Right atrium auricular region (tissue), 2 donors: ENCODE measurements around the gene DIP2B. TPM values are rescaled to one million over a fixed set of nuclear protein-coding genes. Genes with fewer than 3 reads are reported as not detected.
"Not testable (repeated sequence)": the region's sequence is repeated elsewhere in the genome, so short reads cannot be mapped to it uniquely, and the experiment has no call there.

Experiments
- DNase-seq: peaks from one replicate; pipeline ENCODE4 v3.0.0-alpha.2; 2019; ENCODE audit warnings: low spot score
- H3K27ac ChIP-seq, 2 donors: fragments of 200-600 bp; sonication (generic); 1 replicate in 1 of 2; 2 replicates in 1 of 2; pipeline ENCODE4 v1.5.1; 2016 to 2019
- H3K27me3 ChIP-seq, 2 donors: fragments of 200-600 bp; sonication (generic); one replicate each; pipeline versions ENCODE4 v1.5.1 to v1.6.0; 2017 to 2019
- H3K36me3 ChIP-seq: fragments of 200-600 bp; sonication (generic); one replicate; pipeline ENCODE4 v1.5.1; 2016
- H3K4me1 ChIP-seq, 2 donors: fragments of 200-600 bp; sonication (generic); one replicate each; pipeline versions ENCODE4 v1.5.1 to v1.6.0; 2017 to 2019
- H3K4me3 ChIP-seq, 2 donors: fragments of 200-600 bp; sonication (generic); 1 replicate in 1 of 2; 2 replicates in 1 of 2; pipeline ENCODE4 v1.5.1; 2017 to 2019; ENCODE audit warnings: mild to moderate bottlenecking in 1 of 2, moderate library complexity in 1 of 2
- H3K9me3 ChIP-seq, 2 donors: fragments of 200-600 bp; sonication (generic); one replicate each; pipeline ENCODE4 v1.5.1; 2019
- total RNA-seq, 2 donors: library from RNA; depleted of rRNA; stranded (reverse); fragments of >200 nt; gene quantifications; one replicate each; pipeline ENCODE4 v1.1.0, GENCODE V29; 2016
- TF ChIP-seq, protein P1 (sequence below), 2 donors: fragments of 200-600 bp; sonication (generic); IDR thresholded peaks; one replicate each; pipeline ENCODE4 v1.5.1; 2019; ENCODE audit warnings: antibody characterized with exemption in 2 of 2

The DIP2B gene
- total RNA-seq, 2 donors from 2014 or later, result 11.6 to 15.2 TPM

DNA sequence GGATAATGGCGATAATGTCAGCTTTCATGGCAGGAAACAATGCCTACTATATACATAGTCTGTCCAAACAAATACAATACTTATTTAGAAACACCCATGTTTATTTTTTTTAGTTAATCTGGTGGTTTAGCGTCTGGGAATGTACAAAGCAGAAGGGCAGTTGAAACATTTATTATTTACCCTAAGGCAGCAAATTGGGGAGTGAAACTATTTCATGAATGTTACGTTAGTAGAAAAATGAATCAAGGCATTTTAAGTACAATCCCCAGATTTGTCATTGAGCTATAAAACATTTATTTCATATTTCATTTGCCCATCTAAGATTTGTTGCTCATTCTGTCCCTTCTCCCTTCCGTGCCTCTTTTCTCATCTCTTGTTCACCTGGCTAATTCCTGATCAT, 172.0 kb downstream of the DIP2B start:
- TF ChIP-seq, protein P1, sequence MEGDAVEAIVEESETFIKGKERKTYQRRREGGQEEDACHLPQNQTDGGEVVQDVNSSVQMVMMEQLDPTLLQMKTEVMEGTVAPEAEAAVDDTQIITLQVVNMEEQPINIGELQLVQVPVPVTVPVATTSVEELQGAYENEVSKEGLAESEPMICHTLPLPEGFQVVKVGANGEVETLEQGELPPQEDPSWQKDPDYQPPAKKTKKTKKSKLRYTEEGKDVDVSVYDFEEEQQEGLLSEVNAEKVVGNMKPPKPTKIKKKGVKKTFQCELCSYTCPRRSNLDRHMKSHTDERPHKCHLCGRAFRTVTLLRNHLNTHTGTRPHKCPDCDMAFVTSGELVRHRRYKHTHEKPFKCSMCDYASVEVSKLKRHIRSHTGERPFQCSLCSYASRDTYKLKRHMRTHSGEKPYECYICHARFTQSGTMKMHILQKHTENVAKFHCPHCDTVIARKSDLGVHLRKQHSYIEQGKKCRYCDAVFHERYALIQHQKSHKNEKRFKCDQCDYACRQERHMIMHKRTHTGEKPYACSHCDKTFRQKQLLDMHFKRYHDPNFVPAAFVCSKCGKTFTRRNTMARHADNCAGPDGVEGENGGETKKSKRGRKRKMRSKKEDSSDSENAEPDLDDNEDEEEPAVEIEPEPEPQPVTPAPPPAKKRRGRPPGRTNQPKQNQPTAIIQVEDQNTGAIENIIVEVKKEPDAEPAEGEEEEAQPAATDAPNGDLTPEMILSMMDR (IDR thresholded peaks at IDR 0.05), result no peak
- no peak for DNase-seq
- H3K36me3 ChIP-seq, result peaks cover 36% of the 10 kb centered on the region

DNA sequence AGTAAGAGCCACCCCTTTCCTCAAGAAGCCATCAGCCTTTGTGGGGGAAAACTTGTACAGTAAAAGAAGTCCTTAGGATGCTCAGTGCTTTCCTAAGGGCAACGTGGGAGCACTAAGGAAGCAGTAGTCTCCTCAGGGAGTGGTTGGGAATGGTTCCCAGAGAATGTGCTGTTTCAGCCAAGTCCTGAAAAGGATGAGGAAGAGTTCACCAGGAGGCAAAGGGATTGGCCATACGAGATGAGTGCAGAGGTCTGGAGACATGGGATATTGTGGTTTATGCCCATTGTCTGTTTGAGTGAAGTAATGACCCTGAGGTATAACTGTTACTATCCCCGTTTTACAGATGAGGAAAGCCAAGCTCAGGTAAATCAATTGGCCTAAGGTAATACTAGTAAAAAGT, 173.1 kb downstream of the DIP2B start:
- Histone ChIP-seq H3K36me3 (peaks cover 38% of the 10 kb centered on the region), H3K27ac (no peak overlapping the region)
- no peak for DNase-seq

More for the DNA sequence above, 172.0 kb downstream of the DIP2B start:
- Histone ChIP-seq H3K4me3 (no peak overlapping the region), H3K27ac (no peak overlapping the region), H3K4me1 (no peaks in the 10 kb centered on the region), H3K27me3 (no peaks in the 10 kb centered on the region), H3K9me3 (no peaks in the 10 kb centered on the region)

DNA sequence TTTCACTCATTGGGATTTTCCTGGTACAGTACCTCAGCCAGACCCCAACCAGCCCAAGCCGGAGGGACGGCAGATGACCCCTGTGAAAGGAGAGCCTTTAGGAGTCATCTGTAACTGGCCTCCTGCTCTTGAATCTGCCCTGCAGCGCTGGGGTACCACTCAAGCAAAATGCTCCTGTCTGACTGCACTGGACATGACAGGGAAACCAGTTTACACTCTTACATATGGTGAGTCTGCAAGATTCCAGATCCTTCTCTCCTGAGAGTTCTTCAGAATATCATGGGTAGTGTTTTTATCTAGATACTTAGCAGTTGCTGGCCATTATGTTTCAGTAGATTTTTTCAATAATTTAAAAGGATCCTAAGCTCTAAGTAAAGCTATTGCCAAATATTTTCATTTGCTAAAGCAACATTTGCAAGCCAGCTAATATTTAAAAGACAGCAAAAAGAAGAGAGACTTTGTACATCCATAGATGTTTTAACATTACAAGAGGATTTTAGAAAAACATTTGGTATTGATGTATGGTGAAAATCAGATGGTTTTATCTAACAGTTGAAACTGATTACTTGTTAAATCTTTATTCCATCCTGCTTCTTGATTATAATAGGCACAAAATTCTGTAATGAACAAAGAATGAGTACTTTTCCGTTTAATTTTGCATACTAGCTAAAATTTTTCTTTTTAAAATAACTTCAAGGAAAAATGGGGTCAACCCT, 174.0 kb downstream of the DIP2B start:
- H3K4me1 ChIP-seq, result no peaks in the 10 kb centered on the region
- no peaks in the 10 kb centered on the region for H3K9me3 ChIP-seq
- H3K27ac ChIP-seq, result no peak overlapping the region
- H3K4me3 ChIP-seq, result no peak overlapping the region
- TF ChIP-seq, protein P1 (IDR thresholded peaks at IDR 0.05), result no peak
- H3K27me3 ChIP-seq, result no peaks in the 10 kb centered on the region
- no peak for DNase-seq
- peaks cover 41% of the 10 kb centered on the region for H3K36me3 ChIP-seq

More for the DNA sequence above, 173.1 kb downstream of the DIP2B start:
- H3K9me3 ChIP-seq, result no peaks in the 10 kb centered on the region
- TF ChIP-seq, protein P1 (IDR thresholded peaks at IDR 0.05), result no peak
- no peaks in the 10 kb centered on the region for H3K4me1 ChIP-seq
- no peak overlapping the region for H3K4me3 ChIP-seq
- H3K27me3 ChIP-seq, result no peaks in the 10 kb centered on the region

DNA sequence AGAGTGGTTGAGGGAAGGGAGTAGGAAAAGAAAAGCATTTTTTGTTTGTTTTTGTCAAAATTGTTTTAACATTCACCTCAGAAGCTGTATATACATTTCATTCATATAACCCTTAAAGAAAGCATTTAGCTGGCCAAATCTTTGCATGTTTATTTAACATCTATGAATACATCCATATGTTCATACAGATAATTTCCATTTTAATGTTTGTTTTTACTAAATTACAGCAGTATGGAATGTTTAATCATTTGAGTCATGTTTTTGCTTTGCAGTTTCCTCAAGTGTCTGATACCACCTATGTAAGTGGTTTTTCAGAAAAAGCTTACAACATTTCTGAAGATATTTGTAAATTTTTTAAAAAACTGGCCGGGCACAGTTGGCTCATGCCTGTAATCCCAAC, 174.8 kb downstream of the DIP2B start:
- Histone ChIP-seq H3K9me3 (no peaks in the 10 kb centered on the region), H3K4me1 (no peaks in the 10 kb centered on the region), H3K27me3 (no peaks in the 10 kb centered on the region), H3K36me3 (peaks cover 42% of the 10 kb centered on the region), H3K27ac (no peak overlapping the region), H3K4me3 (no peak overlapping the region)
- DNase-seq, result no peak
- TF ChIP-seq, protein P1 (IDR thresholded peaks at IDR 0.05), result no peak

DNA sequence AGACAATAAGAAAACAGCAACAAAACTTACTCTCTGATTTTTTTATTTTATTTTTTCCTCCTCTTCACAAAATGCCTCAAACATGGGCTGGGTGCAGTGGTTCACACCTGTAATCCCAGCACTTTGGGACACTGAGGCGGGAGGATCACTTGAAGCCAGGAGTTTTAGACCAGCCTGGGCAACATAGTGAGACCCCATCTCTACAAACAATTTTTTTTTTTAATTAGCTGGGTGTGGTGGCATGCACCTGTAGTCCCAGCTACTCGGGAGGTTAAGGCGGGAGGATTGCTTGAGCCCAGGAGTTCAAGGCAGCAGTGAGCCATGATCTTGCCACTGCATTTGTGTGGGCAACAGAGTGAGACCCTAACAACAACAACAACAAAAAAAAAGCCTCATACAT, 176.3 kb downstream of the DIP2B start:
- not testable (repeated sequence) for H3K4me3 ChIP-seq, H3K27me3 ChIP-seq, H3K4me1 ChIP-seq, H3K27ac ChIP-seq, H3K9me3 ChIP-seq, DNase-seq
- H3K36me3 ChIP-seq, result peaks cover 30% of the 10 kb centered on the region

DNA sequence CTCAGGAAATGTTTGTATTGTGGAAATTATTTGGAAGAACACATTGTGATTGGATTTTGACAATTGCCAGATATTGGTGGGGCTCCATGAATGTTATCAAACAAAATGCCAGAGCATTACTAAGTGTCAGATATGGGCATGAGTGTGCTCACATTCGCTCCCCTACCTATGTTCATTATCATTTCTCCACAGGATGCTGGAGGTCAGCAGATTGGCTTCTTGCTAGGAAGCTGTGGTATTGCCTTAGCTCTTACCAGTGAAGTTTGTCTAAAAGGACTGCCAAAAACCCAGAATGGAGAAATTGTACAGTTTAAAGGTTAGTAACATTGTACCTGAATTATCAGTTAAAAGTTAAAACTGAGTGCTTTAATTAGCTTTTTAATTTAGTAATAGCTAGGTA, 180.9 kb downstream of the DIP2B start:
- Histone ChIP-seq H3K27ac (no peak overlapping the region), H3K9me3 (no peaks in the 10 kb centered on the region), H3K36me3 (peaks cover 36% of the 10 kb centered on the region), H3K4me3 (no peak overlapping the region), H3K27me3 (no peaks in the 10 kb centered on the region), H3K4me1 (no peaks in the 10 kb centered on the region)
- DNase-seq, result no peak
- TF ChIP-seq, protein P1 (IDR thresholded peaks at IDR 0.05), result no peak
